Osteocyte (in vitro differentiated cells): ENCODE data around the gene TTYH2. TPM values are rescaled to one million over a fixed set of nuclear protein-coding genes. Genes with fewer than 3 reads are reported as not detected.
"Not testable (repeated sequence)": the region's sequence is repeated elsewhere in the genome, so short reads cannot be mapped to it uniquely, and the experiment has no call there.

Experiments
- DNase-seq: peaks from one replicate; pipeline ENCODE4 v3.0.0; 2021; ENCODE audit warnings: mixed read lengths; ENCODE audit not compliant: unreplicated experiment; ENCODE audit errors: extremely low spot score
- H3K27ac Mint-ChIP-seq: one replicate; pipeline ENCODE4 v1.8.0; 2021; ENCODE audit warnings: mild to moderate bottlenecking, mixed read lengths; ENCODE audit not compliant: unreplicated experiment
- H3K27me3 Mint-ChIP-seq: one replicate; pipeline ENCODE4 v1.8.0; 2021; ENCODE audit warnings: mixed read lengths; ENCODE audit not compliant: unreplicated experiment
- H3K36me3 Mint-ChIP-seq: one replicate; pipeline ENCODE4 v1.8.0; 2021; ENCODE audit warnings: mixed read lengths; ENCODE audit not compliant: unreplicated experiment
- H3K4me1 Mint-ChIP-seq: one replicate; pipeline ENCODE4 v1.8.0; 2021; ENCODE audit warnings: mixed read lengths; ENCODE audit not compliant: unreplicated experiment
- H3K4me3 Mint-ChIP-seq: one replicate; pipeline ENCODE4 v1.8.0; 2021; ENCODE audit warnings: mild to moderate bottlenecking, moderate library complexity, mixed read lengths; ENCODE audit not compliant: unreplicated experiment
- H3K9me3 Mint-ChIP-seq: one replicate; pipeline ENCODE4 v1.8.0; 2021; ENCODE audit warnings: mixed read lengths; ENCODE audit not compliant: unreplicated experiment
- CTCF ChIP-seq: fragments of 200-600 bp; sonication (generic); IDR thresholded peaks from 2 replicates; pipeline ENCODE4 v1.5.0; 2021; ENCODE audit warnings: antibody characterized with exemption, mild to moderate bottlenecking, moderate library complexity
- total RNA-seq: library from RNA; stranded (reverse); gene quantifications from 2 replicates; pipeline ENCODE4 v1.2.1, GENCODE V29; 2021

The TTYH2 gene
- total RNA-seq, 1 donor from 2014 or later = 1.8 TPM

DNA sequence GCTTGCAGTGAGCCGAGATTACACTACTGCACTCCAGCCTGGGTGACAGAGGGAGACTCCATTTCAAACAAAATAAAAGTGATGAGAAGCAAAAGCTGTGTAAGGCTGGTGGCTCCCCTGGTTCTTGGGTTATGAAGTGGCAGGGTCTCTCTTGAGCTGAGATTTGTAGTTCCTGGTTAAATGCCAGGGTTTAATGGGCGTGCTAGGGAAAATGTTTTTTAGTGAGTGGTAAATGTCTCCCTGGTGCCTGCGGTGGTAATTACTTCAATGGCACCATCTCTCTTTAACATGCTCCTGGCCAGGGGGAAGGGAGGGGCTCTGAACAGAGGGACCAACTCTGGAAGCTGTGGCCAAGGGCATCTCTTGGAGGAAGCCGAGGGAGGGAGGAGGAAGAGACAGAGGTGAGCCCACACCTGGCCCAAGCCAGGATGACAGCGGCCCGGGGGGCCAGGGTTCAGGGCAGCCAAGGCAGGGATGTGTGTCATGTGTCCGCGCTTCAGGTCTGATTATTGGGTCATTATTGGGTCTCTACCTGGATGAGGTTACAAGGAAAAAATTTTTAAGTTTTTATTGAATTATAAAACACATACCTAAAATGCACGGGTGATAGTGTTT, 27.7 kb upstream of the TTYH2 start:
- H3K4me3 Mint-ChIP-seq = no peak overlapping the region

DNA sequence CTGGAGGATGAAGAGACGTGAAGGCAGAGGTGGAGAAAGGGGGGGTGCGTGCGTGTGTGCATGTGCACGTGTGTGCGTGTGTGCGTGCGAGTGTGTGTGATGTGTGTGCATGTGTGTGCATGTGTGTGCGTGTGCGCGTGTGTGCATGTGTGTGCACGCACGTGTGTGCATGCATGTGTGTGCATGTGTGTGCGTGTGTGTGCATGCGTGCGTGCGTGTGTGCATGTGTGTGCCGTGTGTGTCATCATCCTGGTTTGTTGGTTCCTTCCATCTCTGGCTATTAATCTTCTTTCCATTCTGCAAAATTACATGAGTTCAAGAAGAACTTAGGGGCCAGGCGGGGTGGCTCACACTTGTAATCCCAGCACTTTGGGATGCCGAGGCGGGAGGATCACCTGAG, 26.9 kb upstream of the TTYH2 start:
- H3K27me3 Mint-ChIP-seq = peaks cover 14% of the 10 kb centered on the region
- no peak overlapping the region for H3K4me3 Mint-ChIP-seq
- no peak overlapping the region for H3K27ac Mint-ChIP-seq
- DNase-seq = no peak
- TF ChIP-seq CTCF = no peak
- no peaks in the 10 kb centered on the region for H3K9me3 Mint-ChIP-seq
- no peaks in the 10 kb centered on the region for H3K4me1 Mint-ChIP-seq
- H3K36me3 Mint-ChIP-seq = no peaks in the 10 kb centered on the region

More for the DNA sequence above, 27.7 kb upstream of the TTYH2 start:
- no peak for DNase-seq
- Mint-ChIP-seq H3K9me3 (no peaks in the 10 kb centered on the region), H3K27me3 (peaks cover 20% of the 10 kb centered on the region), H3K36me3 (no peaks in the 10 kb centered on the region), H3K27ac (no peak overlapping the region), H3K4me1 (no peaks in the 10 kb centered on the region)
- TF ChIP-seq CTCF = no peak

- Mint-ChIP-seq H3K4me3 (no peak overlapping the region), H3K36me3 (no peaks in the 10 kb centered on the region), H3K27ac (no peak overlapping the region), H3K9me3 (no peaks in the 10 kb centered on the region), H3K27me3 (peaks cover 10% of the 10 kb centered on the region), H3K4me1 (peaks cover under 1% of the 10 kb centered on the region)
- no peak for DNase-seq
- no peak for TF ChIP-seq CTCF
Measured at GRCh38 chr17:74187761-74188160, 25.6 kb upstream of the TTYH2 start.

- H3K4me3 Mint-ChIP-seq, H3K4me1 Mint-ChIP-seq, H3K9me3 Mint-ChIP-seq, H3K27ac Mint-ChIP-seq, H3K36me3 Mint-ChIP-seq, DNase-seq: not testable (repeated sequence)
- peaks cover 11% of the 10 kb centered on the region for H3K27me3 Mint-ChIP-seq
Measured at GRCh38 chr17:74188687-74189086, 24.7 kb upstream of the TTYH2 start.

GRCh38 chr17:74190154-74190553, 23.2 kb upstream of the TTYH2 start:
- TF ChIP-seq CTCF = no peak
- Mint-ChIP-seq H3K4me1 (peaks cover 2% of the 10 kb centered on the region), H3K4me3 (no peak overlapping the region), H3K36me3 (no peaks in the 10 kb centered on the region), H3K9me3 (no peaks in the 10 kb centered on the region), H3K27ac (no peak overlapping the region), H3K27me3 (peaks cover 20% of the 10 kb centered on the region)
- DNase-seq = no peak
